ENCODE data around the gene NUDT3.
"Not testable (repeated sequence)": the region's sequence is repeated elsewhere in the genome, so short reads cannot be mapped to it uniquely, and the experiment has no call there.

Gene NUDT3

DNA sequence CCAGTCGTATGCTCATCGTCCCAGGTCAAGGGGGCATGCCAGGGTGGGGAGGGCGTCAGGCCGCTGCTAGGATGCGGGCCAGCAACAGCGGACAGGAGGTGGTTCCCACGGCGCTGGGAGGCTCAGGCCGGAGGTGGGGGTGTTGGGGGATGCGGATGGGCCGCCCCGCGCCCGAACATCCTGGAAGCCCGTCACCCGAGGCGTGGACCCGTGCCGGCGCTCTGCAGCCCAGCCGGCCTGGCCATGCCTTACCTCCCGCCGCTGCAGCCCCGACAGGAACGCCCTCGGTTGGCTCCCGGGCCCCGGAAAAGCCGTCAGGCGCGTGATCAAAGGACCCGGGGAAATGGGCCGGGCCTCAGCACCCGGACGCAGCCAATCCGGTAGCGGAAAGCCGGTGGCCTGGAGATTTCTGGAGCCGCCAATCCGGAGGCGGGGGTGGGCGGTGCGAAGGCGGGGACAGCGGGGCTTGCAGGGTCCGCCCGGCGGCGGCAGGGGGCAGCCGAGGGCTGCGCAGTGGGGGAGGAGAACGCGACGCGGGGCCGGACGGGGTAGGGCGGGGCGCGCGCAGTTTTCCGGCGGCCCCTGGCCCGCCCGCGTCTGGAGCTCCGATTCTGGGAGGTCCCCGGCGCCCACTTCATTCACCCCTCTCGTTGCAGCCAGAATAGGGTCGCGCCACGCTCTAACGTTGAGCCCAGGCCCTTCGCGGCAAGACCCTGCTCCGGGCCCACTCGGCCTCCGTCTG, 143.6 kb downstream of the NUDT3 start, which contains the start of gene SMIM29:
SMIM29 (minus strand) TSS at position 280 of the 742 bp plus-strand sequence. CDS start 1,215 bp downstream, outside the sequence.
- DNase-seq = peak; percentile 98

- DNase-seq = no peak
These were observed 144.2 kb downstream of the NUDT3 start for GRCh38 chr6:34248198-34248726.

DNA sequence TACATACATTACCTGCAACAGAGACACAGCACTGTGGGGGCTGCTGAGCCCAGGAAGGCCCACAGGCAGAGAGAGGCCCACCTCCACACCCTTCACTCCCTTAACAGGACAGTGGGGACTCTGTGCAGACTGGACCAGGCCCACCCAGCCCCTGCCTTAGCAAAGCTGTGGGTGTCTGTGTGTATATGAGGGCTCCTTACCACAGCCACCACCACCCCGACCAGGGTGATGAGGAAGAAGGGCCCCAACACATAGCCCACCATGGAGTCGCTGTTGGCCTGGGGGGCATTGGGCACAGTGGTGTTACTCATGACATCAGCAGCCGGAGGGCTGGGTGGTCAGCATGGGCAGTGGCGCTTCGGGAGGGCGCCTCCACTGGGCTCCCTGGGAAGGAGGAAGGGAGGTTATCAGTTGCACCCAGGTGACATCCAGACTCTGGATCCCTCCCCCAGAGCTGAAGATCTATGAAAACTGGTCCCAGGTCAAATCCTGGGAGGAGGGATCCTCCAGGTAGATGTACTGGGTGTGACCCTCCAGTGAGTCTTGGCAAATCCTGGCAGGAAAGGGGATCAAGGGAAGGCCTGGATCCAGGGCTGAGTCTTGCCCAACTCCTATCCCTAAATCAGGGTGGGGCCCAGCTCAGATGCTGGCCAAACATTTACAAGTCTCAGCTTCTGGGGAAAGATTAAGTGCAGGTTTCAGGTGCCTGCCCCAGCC, 144.8 kb downstream of the NUDT3 start:
- no peak for DNase-seq

DNA sequence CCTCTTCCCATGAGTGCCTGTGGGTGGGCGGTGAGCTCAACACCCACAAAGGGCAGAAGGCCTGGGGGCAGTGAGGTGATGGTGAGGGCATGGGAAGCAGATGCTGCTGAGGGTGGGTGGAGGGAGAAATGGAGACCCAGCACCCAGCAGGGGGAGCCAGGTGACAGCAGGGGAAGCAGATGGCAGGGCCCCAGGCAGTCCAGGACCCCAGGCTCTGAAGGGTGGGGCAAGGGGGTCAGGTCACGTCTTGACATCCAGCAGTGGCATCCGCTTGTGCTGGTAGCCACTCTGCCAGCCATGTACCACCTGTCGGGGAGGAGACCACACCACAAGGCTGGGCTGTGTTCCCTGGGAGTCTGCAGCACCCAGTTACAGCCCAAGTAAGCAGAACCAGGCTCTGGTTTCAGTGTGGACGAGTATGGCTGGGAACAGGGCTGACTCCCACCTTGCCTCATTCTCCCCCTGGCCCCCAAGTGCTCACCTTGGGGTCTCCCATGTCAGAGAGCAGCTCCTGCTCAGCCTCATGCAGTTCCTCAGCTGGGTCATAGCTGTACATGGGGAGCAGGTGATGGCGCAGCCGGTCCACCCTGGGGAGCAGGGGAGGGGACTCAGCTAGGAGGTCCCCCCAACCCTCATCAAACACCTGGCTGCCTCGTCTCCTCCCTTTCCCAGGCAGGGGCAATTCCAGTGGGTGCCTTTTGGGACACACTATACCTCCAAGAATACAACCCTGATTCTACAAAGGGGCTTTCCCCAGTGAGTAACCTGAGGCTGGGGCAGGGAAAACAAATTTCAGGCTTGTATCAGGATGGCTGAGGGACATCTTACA, 145.7 kb downstream of the NUDT3 start:
- peak; percentile 58 for DNase-seq

DNA sequence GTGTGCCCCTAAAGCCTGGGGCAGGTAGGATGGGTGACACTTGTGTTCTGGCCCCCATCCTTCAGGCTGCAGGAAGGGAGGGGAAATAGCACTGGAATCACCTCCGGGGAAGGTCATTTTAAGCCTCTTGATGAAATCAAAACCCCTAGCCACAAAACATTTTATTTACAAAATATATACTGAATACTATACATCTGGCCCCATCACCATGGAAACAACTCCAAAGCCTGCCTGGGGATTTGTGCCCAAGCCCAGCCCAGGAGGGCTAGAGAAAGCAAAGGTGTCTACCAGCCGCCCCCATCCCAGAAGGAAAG, 146.3 kb downstream of the NUDT3 start:
- DNase-seq = no peak

DNA sequence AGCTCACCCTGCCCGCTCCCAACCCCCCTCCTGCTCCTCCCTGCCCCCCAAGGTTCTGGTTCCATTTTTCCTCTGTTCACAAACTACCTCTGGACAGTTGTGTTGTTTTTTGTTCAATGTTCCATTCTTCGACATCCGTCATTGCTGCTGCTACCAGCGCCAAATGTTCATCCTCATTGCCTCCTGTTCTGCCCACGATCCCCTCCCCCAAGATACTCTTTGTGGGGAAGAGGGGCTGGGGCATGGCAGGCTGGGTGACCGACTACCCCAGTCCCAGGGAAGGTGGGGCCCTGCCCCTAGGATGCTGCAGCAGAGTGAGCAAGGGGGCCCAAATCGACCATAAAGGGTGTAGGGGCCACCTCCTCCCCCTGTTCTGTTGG, 146.7 kb downstream of the NUDT3 start:
- DNase-seq = not testable (repeated sequence)

GRCh38 chr6:34245032-34245760, 147.3 kb downstream of the NUDT3 start:
- not testable (repeated sequence) for DNase-seq

DNA sequence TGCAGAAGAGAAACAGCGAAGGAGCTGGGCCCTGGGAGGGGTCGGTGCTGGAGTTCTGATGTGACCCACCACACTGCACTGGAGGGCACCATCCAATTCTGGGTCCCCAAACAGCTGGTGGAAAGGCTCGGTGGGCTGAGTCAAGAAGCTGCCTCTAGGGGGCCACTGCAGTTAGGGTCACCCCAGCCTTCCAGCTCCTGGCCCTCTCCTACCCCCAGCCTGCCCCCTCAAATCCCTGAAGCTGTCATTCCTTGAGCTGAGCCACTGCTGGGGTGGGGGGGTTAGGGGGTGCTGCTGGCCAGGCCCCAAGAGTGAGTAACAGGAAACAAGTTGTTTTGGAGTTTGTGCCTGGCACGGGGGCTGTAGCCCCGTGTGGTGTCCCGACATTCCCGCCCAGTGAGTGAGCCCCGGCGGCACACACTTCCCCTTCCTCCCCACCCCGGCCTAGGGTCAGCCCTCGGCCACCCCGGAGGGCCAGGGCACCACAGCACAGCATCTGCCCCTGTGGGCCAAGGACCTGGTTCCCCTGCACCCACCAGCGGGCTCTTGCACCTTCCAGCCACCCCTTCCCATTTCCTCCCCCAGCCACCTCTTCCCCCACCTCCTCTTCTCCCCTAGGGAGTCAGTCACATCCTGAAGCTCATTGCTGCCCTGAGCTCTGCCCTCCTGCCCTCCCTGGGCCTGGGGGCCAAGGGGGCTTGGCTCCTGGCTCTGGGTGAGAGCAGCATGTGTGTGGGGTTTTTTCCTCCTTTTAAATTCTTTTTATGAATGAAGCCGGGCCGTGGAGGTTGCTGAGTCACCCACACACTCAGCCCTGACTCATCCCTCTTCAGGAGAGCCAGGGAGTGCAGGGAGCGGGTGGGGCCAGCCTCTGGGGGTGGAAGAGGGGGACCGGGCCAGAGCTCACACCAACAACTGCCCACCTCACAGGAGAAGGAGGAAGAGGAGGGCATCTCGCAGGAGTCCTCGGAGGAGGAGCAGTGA, 148.3 kb downstream of the NUDT3 start:
- DNase-seq = peak; percentile 64

GRCh38 chr6:34243131-34243771, 149.2 kb downstream of the NUDT3 start:
- no peak for DNase-seq

GRCh38 chr6:34242252-34243130, 150.0 kb downstream of the NUDT3 start:
- DNase-seq = no peak

DNA sequence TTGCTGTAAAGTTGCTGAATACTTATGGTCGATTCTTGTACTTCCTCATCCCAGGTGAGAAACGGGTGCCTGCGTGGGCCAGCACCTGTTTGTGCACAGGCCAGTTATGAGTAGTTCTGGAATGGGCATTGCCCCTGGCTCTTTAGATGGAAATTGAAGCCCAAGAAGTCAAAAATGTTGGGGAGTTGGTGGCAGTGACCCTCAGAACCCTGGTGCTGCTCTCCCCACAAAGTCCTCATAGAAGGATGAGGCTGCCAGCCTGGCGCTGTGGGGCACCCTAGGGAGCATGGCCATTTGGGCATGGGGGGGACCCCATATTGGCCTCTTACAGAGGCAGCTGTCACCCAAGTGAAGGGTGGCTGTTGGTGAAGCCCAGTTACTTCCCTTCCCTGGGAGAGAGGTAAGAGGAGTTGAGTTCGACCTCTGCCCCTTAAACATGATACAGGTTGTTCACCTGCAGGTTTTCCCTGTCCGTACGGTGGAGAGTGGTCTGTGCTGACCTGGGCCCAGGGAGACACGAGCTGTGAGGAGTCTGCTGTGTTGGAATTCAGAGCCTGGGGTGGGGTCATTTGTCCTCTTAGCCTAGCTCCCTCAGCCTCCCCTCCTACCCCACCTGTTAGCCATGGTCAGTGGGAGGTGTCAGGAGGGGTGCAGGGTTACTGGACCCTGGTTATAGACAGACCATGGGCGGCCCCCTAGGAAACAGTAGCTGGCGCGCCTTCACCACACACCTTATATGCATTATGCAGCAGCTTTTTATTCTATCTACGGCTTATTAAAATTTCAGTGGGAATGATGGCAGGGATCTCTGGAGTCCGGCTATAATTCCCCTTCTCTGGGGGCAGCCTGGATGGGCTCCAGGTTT, 150.9 kb downstream of the NUDT3 start:
- no peak for DNase-seq

DNA sequence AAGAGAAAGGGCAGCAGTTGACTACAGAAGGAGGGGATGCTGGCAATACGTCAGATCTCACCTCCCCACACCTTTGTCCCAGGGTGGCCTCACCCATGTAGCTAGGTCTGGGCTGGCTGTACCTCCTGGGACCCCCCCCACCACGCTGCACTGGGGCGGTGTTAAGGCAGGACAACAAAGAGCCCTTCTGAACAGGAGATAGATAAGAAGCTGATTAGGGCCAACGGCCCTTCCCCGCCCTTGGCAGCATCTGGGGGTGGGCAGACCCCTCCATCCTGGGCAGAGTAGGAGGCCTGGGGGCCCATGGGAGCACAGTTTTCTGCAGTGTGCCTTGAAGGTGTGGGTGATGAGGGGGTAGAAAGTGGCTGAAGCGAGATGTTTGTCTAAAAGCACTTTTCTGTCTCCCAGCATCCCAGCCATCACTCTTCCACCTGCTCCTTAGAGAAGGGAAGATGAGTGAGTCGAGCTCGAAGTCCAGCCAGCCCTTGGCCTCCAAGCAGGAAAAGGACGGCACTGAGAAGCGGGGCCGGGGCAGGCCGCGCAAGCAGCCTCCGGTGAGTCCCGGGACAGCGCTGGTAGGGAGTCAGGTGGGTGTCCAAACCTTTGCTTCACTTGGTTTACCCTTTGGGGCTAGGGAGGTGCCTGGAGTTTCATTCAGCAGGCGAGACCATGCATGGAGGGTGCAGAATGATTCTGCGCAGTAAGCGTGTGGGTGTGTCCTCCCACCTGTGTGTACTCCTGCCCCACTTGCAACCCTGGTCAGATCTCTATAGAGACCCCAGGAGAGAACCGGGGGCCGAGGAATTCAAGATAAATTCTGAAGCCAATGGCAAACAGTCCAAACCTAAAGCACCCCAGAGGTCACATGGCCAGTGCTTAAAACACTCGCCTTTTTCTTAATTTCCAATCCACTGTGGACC, 151.9 kb downstream of the NUDT3 start:
- DNase-seq = no peak

DNA sequence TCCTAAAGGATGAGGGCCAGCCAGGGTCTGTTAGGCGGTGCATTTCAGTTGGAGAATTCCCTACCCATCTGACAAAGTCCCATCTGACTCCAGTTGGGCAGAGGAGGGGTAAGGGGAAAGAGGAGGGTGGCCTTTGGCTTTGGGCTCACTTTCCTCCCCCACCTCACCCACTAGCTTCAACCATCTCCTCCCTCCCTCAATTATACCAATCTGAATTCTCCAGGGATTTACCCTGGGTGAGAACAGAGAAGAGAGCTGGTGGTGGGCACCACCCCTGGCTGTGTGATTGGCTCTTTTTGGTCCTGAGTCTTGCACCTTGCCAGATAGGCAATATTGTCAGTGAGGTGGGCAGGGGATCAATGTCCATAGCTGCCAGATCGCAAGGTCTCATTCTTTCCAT, 152.6 kb downstream of the NUDT3 start:
- no peak for DNase-seq

GRCh38 chr6:34239500-34239825, 153.0 kb downstream of the NUDT3 start:
- no peak for DNase-seq

DNA sequence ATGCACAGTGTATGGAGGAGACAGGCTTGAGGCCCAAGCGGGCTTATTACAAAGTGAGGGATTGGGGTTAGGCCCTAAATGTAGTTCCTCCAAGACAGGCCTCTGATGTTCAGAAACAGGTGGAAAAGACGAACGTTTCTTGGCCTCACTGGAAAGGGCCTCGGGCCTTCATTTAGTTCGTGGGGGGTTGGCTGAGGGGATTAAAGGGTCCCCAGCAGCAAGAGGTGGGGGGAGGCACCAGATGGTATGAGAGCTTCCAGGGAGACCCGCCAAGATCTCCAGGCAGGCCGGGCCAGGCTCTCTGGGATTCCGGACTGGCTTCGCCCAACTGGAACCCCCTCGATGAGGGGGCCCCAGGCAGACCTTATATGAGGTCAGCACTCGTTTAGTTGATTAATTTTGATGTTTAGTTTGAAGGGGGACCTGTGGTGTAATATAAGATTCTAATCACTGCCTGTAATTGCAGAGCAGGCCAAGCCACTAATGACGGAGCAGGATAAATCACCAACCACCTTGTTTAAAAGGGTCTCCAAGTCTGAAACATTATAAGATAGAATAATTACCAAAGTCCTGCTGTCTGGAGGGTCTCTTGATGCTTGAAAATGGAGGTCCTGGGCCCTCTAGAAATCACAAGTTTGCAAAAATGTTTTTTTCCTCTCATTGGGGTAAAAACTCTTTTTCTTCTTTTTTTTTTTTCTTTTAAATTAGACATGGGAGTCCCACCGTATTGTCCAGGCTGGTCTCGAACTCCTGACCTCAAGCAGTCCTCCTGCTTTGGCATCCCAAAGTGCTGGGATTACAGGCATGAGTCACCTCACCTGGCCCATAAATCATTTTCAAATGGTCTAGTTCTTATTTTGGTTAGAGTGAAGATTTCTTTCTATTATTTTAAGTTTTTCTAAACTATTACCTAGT, 153.6 kb downstream of the NUDT3 start:
- no peak for DNase-seq

DNA sequence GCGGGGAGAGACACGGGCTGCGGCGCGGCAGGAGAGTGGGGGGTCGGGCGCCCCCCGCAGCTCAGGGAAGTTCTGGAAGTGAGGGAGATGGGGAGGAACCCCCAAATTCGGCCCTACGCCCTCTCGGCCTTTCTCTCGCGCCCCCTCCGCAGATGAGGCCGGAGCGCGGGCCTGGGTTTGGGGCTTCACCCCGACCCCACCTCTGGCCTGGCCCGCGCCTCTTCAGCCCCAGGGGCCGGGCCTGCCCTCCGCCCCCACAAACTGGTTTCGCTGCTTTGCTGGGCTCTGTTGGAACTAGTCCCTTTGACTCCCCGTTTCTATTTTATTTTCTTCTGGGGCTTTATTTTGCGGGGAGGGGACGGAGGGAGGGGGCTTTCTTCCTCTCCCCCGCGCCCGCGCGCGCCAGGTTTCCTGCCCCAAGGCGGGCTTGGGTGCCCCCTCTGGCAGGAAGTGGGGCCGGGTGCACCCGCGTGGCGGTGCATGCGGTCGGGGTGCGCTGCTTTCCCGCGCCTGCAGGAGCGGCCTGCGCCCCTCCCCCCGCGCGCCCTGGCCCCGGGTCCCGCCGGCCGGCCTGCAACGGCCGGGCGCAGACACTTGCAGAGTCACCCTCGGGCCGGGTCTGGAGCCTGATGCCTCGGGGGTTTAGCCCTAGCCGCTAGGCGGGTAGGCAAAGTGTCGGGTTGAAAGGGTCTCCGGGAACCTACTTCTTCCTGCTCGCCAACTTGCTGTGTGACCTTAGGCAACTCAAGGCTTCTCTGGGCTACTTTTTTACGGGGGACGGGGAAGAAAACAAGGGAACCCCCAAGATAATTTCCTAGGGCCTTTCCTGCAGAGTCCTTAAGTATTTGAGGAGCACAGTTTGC, 154.5 kb downstream of the NUDT3 start:
- DNase-seq = peak; percentile 73
